SK-N-SH (cell line): ENCODE results near the gene SH3PXD2A. TPM values are rescaled to one million over a fixed set of nuclear protein-coding genes. Genes with fewer than 3 reads are reported as not detected.
A peak's percentile ranks its signal among the peaks of the same experiment; 100 is the strongest.

Experiments
- CTCF ChIA-PET: fragments of 300-600, 350-600 bp; formaldehyde crosslinking; extraction: SDS; loops from one replicate; lab custom pipeline; 2021; lab: Yijun Ruan, JAX
- POLR2A ChIA-PET: fragments of 350-600 bp; sonication (Branson Sonifier 250); formaldehyde crosslinking; extraction: SDS; loops from one replicate; lab custom pipeline; 2020; ENCODE audit warnings: antibody characterized with exemption, inconsistent platforms; lab: Yijun Ruan, JAX
- DNase-seq: peaks from one replicate; pipeline ENCODE4 v3.0.0; 2012
- H2AFZ ChIP-seq: fragments of 200-600 bp; sonication (generic); 2 replicates; pipeline ENCODE4 v1.8.1; 2016; ENCODE audit warnings: antibody characterized with exemption, mild to moderate bottlenecking, low read depth
- H3F3A ChIP-seq: fragments of 200-600 bp; sonication (generic); replicated peaks from 2 replicates; pipeline ENCODE3; 2016; ENCODE audit warnings: antibody characterized with exemption, mild to moderate bottlenecking; ENCODE audit not compliant: insufficient read depth
- H3K27ac ChIP-seq, 2 experiments: fragments of 200-500 bp in 1 of 2; fragments of 200-600 bp in 1 of 2; sonication (Bioruptor generic) in 1 of 2; sonication (generic), shearing (Covaris generic) in 1 of 2; 2 replicates each; pipeline versions ENCODE4 v1.5.1 to v1.6.1; 2014 to 2016; ENCODE audit warnings: low read depth in 2 of 2, inconsistent platforms in 1 of 2, low read length in 1 of 2, mild to moderate bottlenecking in 1 of 2, mixed read lengths in 1 of 2
- H3K27me3 ChIP-seq: fragments of 200-600 bp; sonication (generic), shearing (Covaris generic); 2 replicates; pipeline ENCODE4 v1.6.1; 2016; ENCODE audit warnings: mixed run types; ENCODE audit not compliant: insufficient read depth
- H3K36me3 ChIP-seq, 2 experiments: fragments of 200-500 bp in 1 of 2; fragments of 200-600 bp in 1 of 2; sonication (Bioruptor generic) in 1 of 2; sonication (generic) in 1 of 2; replicated peaks in 1 of 2; 2 replicates each; pipeline versions ENCODE3 to v1.5.1; 2014 to 2016; ENCODE audit warnings: low read length in 1 of 2, mild to moderate bottlenecking in 1 of 2; ENCODE audit not compliant: insufficient read depth in 2 of 2, control insufficient read depth in 1 of 2
- H3K4me1 ChIP-seq, 2 experiments: fragments of 200-500 bp in 1 of 2; fragments of 200-600 bp in 1 of 2; sonication (Bioruptor generic) in 1 of 2; sonication (generic), shearing (Covaris generic) in 1 of 2; 2 replicates each; pipeline versions ENCODE4 v1.5.1 to v1.6.1; 2014 to 2016; ENCODE audit warnings: low read depth in 1 of 2, low read length in 1 of 2, mixed run types in 1 of 2; ENCODE audit not compliant: insufficient read depth in 2 of 2, control insufficient read depth in 1 of 2
- H3K4me2 ChIP-seq: fragments of 200-600 bp; sonication (generic), shearing (Covaris generic); 2 replicates; pipeline ENCODE4 v1.6.1; 2017; ENCODE audit warnings: mixed run types
- H3K4me3 ChIP-seq, 2 experiments: fragments of 200-500 bp in 1 of 2; fragments of 200-600 bp in 1 of 2; sonication (Bioruptor generic) in 1 of 2; sonication (generic), shearing (Covaris generic) in 1 of 2; 2 replicates each; pipeline versions ENCODE4 v1.5.1 to v1.8.1; 2014 to 2016; ENCODE audit warnings: low read depth in 2 of 2, inconsistent platforms in 1 of 2, low read length in 1 of 2, mild to moderate bottlenecking in 1 of 2, mixed read lengths in 1 of 2, moderate library complexity in 1 of 2
- H3K79me2 ChIP-seq: fragments of 200-600 bp; sonication (generic); 2 replicates; pipeline ENCODE4 v1.8.1; 2017; ENCODE audit warnings: mild to moderate bottlenecking; ENCODE audit not compliant: insufficient read depth
- H3K9ac ChIP-seq: fragments of 200-600 bp; sonication (generic); 2 replicates; pipeline ENCODE4 v1.6.1; 2017; ENCODE audit warnings: mixed run types
- H3K9me2 ChIP-seq: fragments of 200-600 bp; sonication (generic); 2 replicates; pipeline ENCODE4 v1.6.1; 2017; ENCODE audit warnings: mixed run types
- H3K9me3 ChIP-seq: fragments of 200-600 bp; sonication (generic); 2 replicates; pipeline ENCODE4 v1.6.1; 2017; ENCODE audit warnings: mixed run types, mild to moderate bottlenecking, moderate library complexity
- H4K20me1 ChIP-seq: fragments of 200-600 bp; sonication (generic); 2 replicates; pipeline ENCODE4 v1.6.1; 2017; ENCODE audit warnings: mild to moderate bottlenecking, mixed run types; ENCODE audit not compliant: insufficient read depth
- ELF1 ChIP-seq: IDR thresholded peaks from 2 replicates; pipeline ENCODE4 v1.4.0; 2012
- EP300 ChIP-seq, 2 experiments: IDR thresholded peaks; 2 replicates each; pipeline versions ENCODE4 v1.4.0 to v1.6.1; 2012; ENCODE audit warnings: borderline replicate concordance in 1 of 2, low read depth in 1 of 2, low read length in 1 of 2
- GABPA ChIP-seq: IDR thresholded peaks from 2 replicates; pipeline ENCODE4 v1.4.0; 2012; ENCODE audit warnings: low read depth, mild to moderate bottlenecking
- IRF3 ChIP-seq: fragments of 150-350 bp; IDR thresholded peaks from 2 replicates; pipeline ENCODE4 v1.6.1; 2016; ENCODE audit warnings: mild to moderate bottlenecking, low read depth, low read length
- JUND ChIP-seq: IDR thresholded peaks from 2 replicates; pipeline ENCODE4 v1.4.0; 2012
- MAX ChIP-seq: IDR thresholded peaks from 2 replicates; pipeline ENCODE4 v1.4.0; 2012; ENCODE audit warnings: low read depth
- MEF2A ChIP-seq: IDR thresholded peaks from 2 replicates; pipeline ENCODE4 v1.4.0; 2012; ENCODE audit warnings: low read depth, borderline replicate concordance
- NFIC ChIP-seq: IDR thresholded peaks from 2 replicates; pipeline ENCODE4 v1.4.0; 2012; ENCODE audit warnings: borderline replicate concordance
- NRF1 ChIP-seq: IDR thresholded peaks from 2 replicates; pipeline ENCODE4 v1.6.1; 2012; ENCODE audit warnings: low read depth, mild to moderate bottlenecking, low read length
- PBX3 ChIP-seq: IDR thresholded peaks from 2 replicates; pipeline ENCODE4; 2012
- RAD21 ChIP-seq: IDR thresholded peaks from 2 replicates; pipeline ENCODE4 v1.6.1; 2012; ENCODE audit warnings: mild to moderate bottlenecking, low read length
- RCOR1 ChIP-seq: fragments of 150-350 bp; IDR thresholded peaks from 2 replicates; pipeline ENCODE4 v1.6.1; 2017; ENCODE audit warnings: antibody characterized with exemption, low read length
- REST ChIP-seq: IDR thresholded peaks from 2 replicates; pipeline ENCODE4 v1.6.1; 2012; ENCODE audit warnings: mild to moderate bottlenecking, low read depth, low read length, moderate library complexity
- TAF1 ChIP-seq: IDR thresholded peaks from 2 replicates; pipeline ENCODE4 v1.6.1; 2012; ENCODE audit warnings: low read depth, mild to moderate bottlenecking, low read length, moderate library complexity, borderline replicate concordance
- TEAD4 ChIP-seq: IDR thresholded peaks from 2 replicates; pipeline ENCODE4 v1.4.0; 2012; ENCODE audit warnings: mild to moderate bottlenecking, borderline replicate concordance; ENCODE audit not compliant: insufficient read depth
- WGBS: methylation state at CpG from one replicate; pipeline ENCODE4 v1.1.6; 2017; ENCODE audit warnings: low lambda C conversion rate; 5-methylcytosine and 5-hydroxymethylcytosine counted together
- polyA plus RNA-seq, 3 experiments: library from polyadenylated mRNA; depleted of rRNA; stranded (reverse); fragments of >200 nt; gene quantifications; 2 replicates each; pipeline ENCODE4 v1.2.3, GENCODE V29; 2012

SH3PXD2A gene
- polyA plus RNA-seq, 1 of the 3 experiments (the other 2 are of a cell fraction): 2.5 TPM

- no peaks in the 10 kb centered on the region for H3F3A ChIP-seq
- TF ChIP-seq JUND (no peak), ELF1 (no peak), TAF1 (no peak), NRF1 (no peak), IRF3 (no peak), RCOR1 (no peak), PBX3 (no peak), TEAD4 (no peak), EP300 (IDR thresholded peaks at IDR 0.05; ENCODE audit: borderline replicate concordance in 1 of 2, low read depth in 1 of 2, low read length in 1 of 2) (no peak)
- TF ChIP-seq, all 33 proteins: peak for 0
- no peak overlapping the region for H3K27ac ChIP-seq
- no peak for DNase-seq
- no peaks in the 10 kb centered on the region for H3K9me2 ChIP-seq
- H3K9ac ChIP-seq: no peak overlapping the region
- H3K9me3 ChIP-seq: no peaks in the 10 kb centered on the region
- no peaks in the 10 kb centered on the region; the same call in 1 of the 2 replicates for H3K27me3 ChIP-seq
- 100% methylated on average over 3 of the region's 3 CpGs for WGBS
- H3K36me3 ChIP-seq: no peaks in the 10 kb centered on the region
- POLR2A ChIA-PET: no interaction called here
- CTCF ChIA-PET: interaction anchor here (0.9 to 2.3 kb wide), 4 partner anchors 16 to 55 kb away, joined by 4 to 11 read pairs (median 6); no protein-coding TSS in a partner anchor
- H3K79me2 ChIP-seq: no peaks in the 10 kb centered on the region
- H4K20me1 ChIP-seq: no peaks in the 10 kb centered on the region
- peaks cover 5 to 59% of the 10 kb centered on the region in 2 experiments; a peak in 3 of 4 replicates for H3K4me1 ChIP-seq
- H3K4me2 ChIP-seq: no peak overlapping the region
- no peak overlapping the region for H2AFZ ChIP-seq
- no peak overlapping the region for H3K4me3 ChIP-seq
Measured at GRCh38 chr10:103548006-103548405, 307.4 kb downstream of the SH3PXD2A start.

GRCh38 chr10:103547391-103547946, 307.9 kb downstream of the SH3PXD2A start:
- H3K4me3 ChIP-seq: no peak overlapping the region
- H4K20me1 ChIP-seq: no peaks in the 10 kb centered on the region
- H3K27ac ChIP-seq: no peak overlapping the region; a peak in 1 of 4 replicates
- H3K79me2 ChIP-seq: no peaks in the 10 kb centered on the region
- no peaks in the 10 kb centered on the region for H3K9me2 ChIP-seq
- no peaks in the 10 kb centered on the region; the same call in 1 of the 2 replicates for H3K27me3 ChIP-seq
- no peak overlapping the region for H2AFZ ChIP-seq
- no peak overlapping the region for H3K4me2 ChIP-seq
- POLR2A ChIA-PET: interaction anchor here (1.2 kb wide), 1 partner anchor 44 kb away, joined by 3 read pairs; no protein-coding TSS in a partner anchor
- TF ChIP-seq ELF1: no peak
- no peak for TF ChIP-seq MAX
- TF ChIP-seq NFIC: no peak
- no peak for TF ChIP-seq GABPA
- TF ChIP-seq RAD21: no peak
- no peak for TF ChIP-seq MEF2A
- TF ChIP-seq REST: no peak
- no peak for TF ChIP-seq PBX3
- H3K4me1 ChIP-seq: peaks cover 8 to 56% of the 10 kb centered on the region in 2 experiments; a peak in 3 of 4 replicates
- 86% methylated on average over 10 of the region's 10 CpGs for WGBS
- H3K36me3 ChIP-seq: no peaks in the 10 kb centered on the region
- no peaks in the 10 kb centered on the region for H3K9me3 ChIP-seq
- peak; percentile 44 for DNase-seq
- no peak overlapping the region for H3K9ac ChIP-seq
- CTCF ChIA-PET: interaction anchor here (0.9 to 2.3 kb wide), 5 partner anchors 16 to 55 kb away, joined by 4 to 11 read pairs (median 6); no protein-coding TSS in a partner anchor
- no peaks in the 10 kb centered on the region for H3F3A ChIP-seq
